ENCODE measurements around the gene NRP1. TPM values are rescaled to one million over a fixed set of nuclear protein-coding genes. Genes with fewer than 3 reads are reported as not detected.

Gene NRP1
- total RNA-seq, 4 donors from 2014 or later = 40.4 to 123 (median 58.3) TPM

DNA sequence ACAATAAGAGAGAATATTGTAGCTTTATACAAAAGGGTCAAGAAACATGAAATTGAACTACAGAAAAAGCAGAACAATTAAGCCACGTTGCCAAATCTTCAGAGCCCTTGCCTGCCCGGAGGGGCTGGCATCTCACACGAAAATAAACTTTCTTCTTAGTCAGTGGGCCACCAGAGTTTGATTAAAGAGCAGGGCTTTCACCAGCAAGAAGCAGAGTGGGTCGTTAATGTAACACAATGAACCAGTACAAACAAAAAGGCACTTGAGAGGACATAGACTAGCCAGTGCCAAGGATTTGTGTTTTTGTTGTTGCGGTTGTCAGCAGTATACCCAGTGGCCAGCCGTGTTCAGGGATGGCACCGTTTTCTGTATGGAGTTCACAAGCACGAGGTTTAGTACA, 155.4 kb downstream of the NRP1 start:
- H3K27me3 ChIP-seq = no peaks in the 10 kb centered on the region
- no peaks in the 10 kb centered on the region for H3K36me3 ChIP-seq
- peak overlapping the region in 2 of 3 donors; percentile 34 to 43 for H3K27ac ChIP-seq
- H3K4me3 ChIP-seq (replicated peaks in 1 of 3) = no peak overlapping the region
- TF ChIP-seq, protein P1, sequence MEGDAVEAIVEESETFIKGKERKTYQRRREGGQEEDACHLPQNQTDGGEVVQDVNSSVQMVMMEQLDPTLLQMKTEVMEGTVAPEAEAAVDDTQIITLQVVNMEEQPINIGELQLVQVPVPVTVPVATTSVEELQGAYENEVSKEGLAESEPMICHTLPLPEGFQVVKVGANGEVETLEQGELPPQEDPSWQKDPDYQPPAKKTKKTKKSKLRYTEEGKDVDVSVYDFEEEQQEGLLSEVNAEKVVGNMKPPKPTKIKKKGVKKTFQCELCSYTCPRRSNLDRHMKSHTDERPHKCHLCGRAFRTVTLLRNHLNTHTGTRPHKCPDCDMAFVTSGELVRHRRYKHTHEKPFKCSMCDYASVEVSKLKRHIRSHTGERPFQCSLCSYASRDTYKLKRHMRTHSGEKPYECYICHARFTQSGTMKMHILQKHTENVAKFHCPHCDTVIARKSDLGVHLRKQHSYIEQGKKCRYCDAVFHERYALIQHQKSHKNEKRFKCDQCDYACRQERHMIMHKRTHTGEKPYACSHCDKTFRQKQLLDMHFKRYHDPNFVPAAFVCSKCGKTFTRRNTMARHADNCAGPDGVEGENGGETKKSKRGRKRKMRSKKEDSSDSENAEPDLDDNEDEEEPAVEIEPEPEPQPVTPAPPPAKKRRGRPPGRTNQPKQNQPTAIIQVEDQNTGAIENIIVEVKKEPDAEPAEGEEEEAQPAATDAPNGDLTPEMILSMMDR (IDR thresholded peaks at IDR 0.05) = no peak
- no peak for TF ChIP-seq POLR2A (IDR thresholded peaks at IDR 0.05)
- no peaks in the 10 kb centered on the region for H3K9me3 ChIP-seq
- DNase-seq = peak; percentile 23 to 25
- WGBS, 2 donors = 22 to 25% methylated on average over 8 of the region's 8 CpGs
- H3K4me1 ChIP-seq = peaks cover 12 to 21% of the 10 kb centered on the region in 2 donors
- intact Hi-C loops (cut with DNase I) = no loop called here

- H3K4me3 ChIP-seq (replicated peaks in 1 of 3) = no peak overlapping the region
- DNase-seq = no peak
- peak overlapping the region in 1 of 3 donors; percentile 43 for H3K27ac ChIP-seq
- no peaks in the 10 kb centered on the region for H3K27me3 ChIP-seq
- peaks cover 12 to 21% of the 10 kb centered on the region in 2 donors for H3K4me1 ChIP-seq
- intact Hi-C loops (cut with DNase I) = no loop called here
- H3K9me3 ChIP-seq = no peaks in the 10 kb centered on the region
- no peaks in the 10 kb centered on the region for H3K36me3 ChIP-seq
- 64 to 77% methylated on average over 3 of the region's 3 CpGs for WGBS, 2 donors
- TF ChIP-seq, protein P1 (IDR thresholded peaks at IDR 0.05) = no peak
- no peak for TF ChIP-seq POLR2A (IDR thresholded peaks at IDR 0.05)
These were observed 156.3 kb downstream of the NRP1 start for GRCh38 chr10:33178026-33178755.

DNA sequence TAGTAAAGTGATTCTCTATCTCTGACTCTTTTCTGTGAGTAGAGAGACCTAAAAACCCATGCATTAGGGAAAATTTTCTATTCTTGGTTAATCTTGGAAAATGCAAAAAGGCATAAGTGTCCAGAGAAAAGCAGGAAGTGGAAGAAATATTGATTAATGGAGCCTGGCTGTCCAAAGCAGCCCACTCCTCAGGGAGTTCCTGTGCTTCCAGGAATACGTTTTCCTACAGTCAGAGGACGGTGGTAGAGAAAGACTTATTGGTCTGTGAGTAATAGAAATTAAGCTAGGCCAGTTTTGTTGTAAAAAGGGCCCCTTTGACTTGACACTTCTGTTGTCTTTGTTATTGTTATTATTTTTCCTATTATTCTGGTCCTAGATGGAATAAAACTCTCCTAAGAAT, 157.8 kb downstream of the NRP1 start:
- intact Hi-C loops (cut with DNase I) = no loop called here
- H3K4me1 ChIP-seq = peaks cover 12 to 21% of the 10 kb centered on the region in 2 donors
- no peaks in the 10 kb centered on the region for H3K27me3 ChIP-seq
- no peak for DNase-seq
- H3K36me3 ChIP-seq = no peaks in the 10 kb centered on the region
- no peak overlapping the region for H3K27ac ChIP-seq
- no peaks in the 10 kb centered on the region for H3K9me3 ChIP-seq
- TF ChIP-seq POLR2A (IDR thresholded peaks at IDR 0.05) = no peak
- TF ChIP-seq, protein P1 (IDR thresholded peaks at IDR 0.05) = no peak
- H3K4me3 ChIP-seq (replicated peaks in 1 of 3) = no peak overlapping the region
- WGBS, 2 donors = 62 to 71% methylated on average over 2 of the region's 2 CpGs

- Histone ChIP-seq H3K27ac (no peak overlapping the region), H3K27me3 (no peaks in the 10 kb centered on the region), H3K4me3 (replicated peaks in 1 of 3) (no peak overlapping the region), H3K36me3 (no peaks in the 10 kb centered on the region), H3K4me1 (peaks cover 12 to 16% of the 10 kb centered on the region in 2 donors), H3K9me3 (no peaks in the 10 kb centered on the region)
- DNase-seq = no peak
- WGBS, 2 donors = 74 to 83% methylated on average over 5 of the region's 5 CpGs
- TF ChIP-seq, protein P1 (IDR thresholded peaks at IDR 0.05) = no peak
- TF ChIP-seq POLR2A (IDR thresholded peaks at IDR 0.05) = no peak
- intact Hi-C loops (cut with DNase I) = no loop called here
These were observed 159.6 kb downstream of the NRP1 start for GRCh38 chr10:33174674-33175434.

GRCh38 chr10:33165911-33166310, 168.6 kb downstream of the NRP1 start:
- Histone ChIP-seq H3K4me3 (replicated peaks in 1 of 3) (no peak overlapping the region), H3K27ac (no peak overlapping the region), H3K4me1 (no peaks in the 10 kb centered on the region), H3K9me3 (no peaks in the 10 kb centered on the region), H3K27me3 (no peaks in the 10 kb centered on the region), H3K36me3 (no peaks in the 10 kb centered on the region)
- intact Hi-C loops (cut with DNase I) = no loop called here
- no peak for DNase-seq
- TF ChIP-seq, protein P1 (IDR thresholded peaks at IDR 0.05) = no peak
- TF ChIP-seq POLR2A (IDR thresholded peaks at IDR 0.05) = no peak
- 71 to 76% methylated on average over 3 of the region's 3 CpGs for WGBS, 2 donors
